AG10803 (cell line): ENCODE results near the gene OVCH1.

Source experiments
- DNase-seq: peaks from one replicate; pipeline ENCODE4 v3.0.0; 2010; ENCODE audit warnings: low read depth
- H3K4me3 ChIP-seq: 2 replicates; pipeline ENCODE4 v1.5.1; 2011; ENCODE audit warnings: mild to moderate bottlenecking, low read length, control low read depth
- TF ChIP-seq, protein P1 (sequence below): conservative IDR thresholded peaks from 2 replicates; pipeline ENCODE4 v1.5.1; 2011; ENCODE audit warnings: mild to moderate bottlenecking, low read length, control low read depth, inconsistent platforms

OVCH1 gene

DNA sequence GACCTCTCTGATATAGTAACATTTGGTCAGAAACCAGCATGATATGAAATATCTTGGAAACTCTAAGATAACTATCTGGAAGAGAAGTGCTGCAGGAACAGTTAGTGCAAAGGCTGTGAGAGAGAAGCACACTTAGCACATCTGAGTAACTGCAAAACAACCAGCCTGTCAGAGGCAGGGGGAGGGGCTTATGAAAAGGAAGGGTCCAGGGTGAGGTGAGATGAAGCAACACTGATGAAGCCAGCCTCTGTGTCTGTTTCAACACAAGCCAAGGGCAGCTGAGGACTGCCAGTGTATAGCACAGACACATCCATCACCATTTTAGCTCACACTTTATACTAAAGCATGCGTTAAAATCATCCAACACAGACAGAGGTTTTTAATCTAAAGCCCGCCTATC is 37.4 kb upstream of the OVCH1 start:
- no peak overlapping the region for H3K4me3 ChIP-seq
- TF ChIP-seq, protein P1, sequence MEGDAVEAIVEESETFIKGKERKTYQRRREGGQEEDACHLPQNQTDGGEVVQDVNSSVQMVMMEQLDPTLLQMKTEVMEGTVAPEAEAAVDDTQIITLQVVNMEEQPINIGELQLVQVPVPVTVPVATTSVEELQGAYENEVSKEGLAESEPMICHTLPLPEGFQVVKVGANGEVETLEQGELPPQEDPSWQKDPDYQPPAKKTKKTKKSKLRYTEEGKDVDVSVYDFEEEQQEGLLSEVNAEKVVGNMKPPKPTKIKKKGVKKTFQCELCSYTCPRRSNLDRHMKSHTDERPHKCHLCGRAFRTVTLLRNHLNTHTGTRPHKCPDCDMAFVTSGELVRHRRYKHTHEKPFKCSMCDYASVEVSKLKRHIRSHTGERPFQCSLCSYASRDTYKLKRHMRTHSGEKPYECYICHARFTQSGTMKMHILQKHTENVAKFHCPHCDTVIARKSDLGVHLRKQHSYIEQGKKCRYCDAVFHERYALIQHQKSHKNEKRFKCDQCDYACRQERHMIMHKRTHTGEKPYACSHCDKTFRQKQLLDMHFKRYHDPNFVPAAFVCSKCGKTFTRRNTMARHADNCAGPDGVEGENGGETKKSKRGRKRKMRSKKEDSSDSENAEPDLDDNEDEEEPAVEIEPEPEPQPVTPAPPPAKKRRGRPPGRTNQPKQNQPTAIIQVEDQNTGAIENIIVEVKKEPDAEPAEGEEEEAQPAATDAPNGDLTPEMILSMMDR: no peak
- DNase-seq: no peak

DNA sequence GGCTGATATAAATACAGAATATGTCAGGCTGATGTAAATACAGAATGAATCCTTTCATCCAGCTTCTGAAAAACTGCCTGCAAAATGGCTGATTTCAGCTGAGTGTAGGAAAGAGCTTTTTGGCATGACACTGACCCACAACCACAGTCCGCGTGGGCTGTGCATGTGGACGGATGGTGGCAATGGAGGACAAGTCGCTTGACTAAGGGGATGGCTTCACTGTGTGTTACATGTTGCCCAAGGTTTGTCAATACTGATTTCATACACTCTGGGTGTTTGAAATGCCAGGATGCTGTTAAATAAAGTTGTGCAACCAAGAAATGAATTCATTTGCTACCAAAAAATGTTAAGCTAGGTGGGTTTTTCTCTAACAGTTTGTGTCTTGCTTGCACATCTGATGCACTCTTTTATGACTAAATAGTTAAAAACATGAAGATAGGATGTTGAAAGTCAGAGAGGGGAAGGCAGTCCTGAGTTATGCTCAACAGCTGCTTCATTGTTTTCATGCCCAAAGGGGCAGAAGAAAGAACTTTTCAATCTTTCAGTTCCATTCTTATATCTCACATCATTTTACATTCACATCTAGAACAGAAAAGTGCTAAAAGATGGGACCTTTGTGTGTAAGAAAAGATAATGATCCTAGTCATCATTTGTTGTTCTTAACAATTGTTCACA is 36.5 kb upstream of the OVCH1 start:
- H3K4me3 ChIP-seq: no peak overlapping the region
- TF ChIP-seq, protein P1: no peak
- DNase-seq: no peak

DNA sequence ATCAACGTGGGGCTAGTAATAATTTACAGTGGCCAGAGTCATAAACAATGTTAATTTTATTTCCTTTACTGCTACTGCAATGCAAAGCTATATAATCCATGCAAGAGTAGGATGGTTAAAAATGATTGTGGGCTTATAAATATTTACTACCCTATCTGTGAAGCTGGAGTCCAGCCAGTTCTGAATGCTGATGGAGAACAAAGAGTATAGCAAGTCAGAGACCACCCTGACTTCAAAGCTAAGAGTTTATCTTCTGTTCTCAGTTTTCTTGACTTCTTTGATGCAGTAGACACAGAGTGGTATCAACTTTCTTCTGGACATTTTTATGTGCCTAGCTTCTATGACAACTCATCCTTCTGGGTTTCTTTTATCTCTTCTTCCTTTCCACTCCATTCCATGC is 34.0 kb upstream of the OVCH1 start:
- DNase-seq: no peak
- TF ChIP-seq, protein P1: no peak
- H3K4me3 ChIP-seq: no peak overlapping the region

DNA sequence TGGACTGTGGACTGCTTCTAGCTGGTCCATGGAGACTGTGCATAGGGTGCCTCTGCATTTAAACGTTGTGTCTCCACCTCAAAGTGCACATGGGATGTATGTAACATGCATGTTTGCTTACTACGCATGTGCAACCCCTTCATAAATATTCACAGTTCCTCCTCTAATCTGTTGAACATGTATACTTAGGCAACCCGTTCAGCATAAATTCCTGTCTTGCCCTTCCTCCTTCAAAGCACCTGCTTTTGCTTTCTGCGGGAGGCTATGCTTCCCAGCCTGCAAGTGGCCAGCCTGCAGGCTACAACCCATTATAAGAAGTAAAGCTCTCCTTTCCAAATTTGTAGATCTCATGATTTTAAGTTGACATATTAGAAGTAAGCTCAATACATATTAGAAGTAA is 33.0 kb upstream of the OVCH1 start:
- no peak overlapping the region for H3K4me3 ChIP-seq
- TF ChIP-seq, protein P1: no peak
- DNase-seq: no peak

DNA sequence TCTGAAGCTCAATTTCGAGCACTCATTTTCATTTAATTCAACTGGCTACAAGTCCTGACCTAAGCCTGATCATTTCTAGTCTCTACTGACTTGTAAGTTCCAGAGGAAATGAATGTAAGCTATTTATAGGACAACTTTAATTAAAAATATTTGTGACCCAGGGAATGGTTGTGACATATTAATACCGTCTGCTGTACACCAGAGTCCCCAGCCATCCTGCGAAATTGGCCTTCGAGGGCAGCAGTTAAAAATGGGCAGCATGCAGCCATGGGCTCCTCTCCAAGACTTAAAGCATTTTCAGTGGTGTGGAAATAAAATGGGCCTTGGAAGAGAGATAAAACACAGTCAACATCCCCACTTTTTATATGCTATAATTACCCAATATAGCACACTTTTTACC is 30.7 kb upstream of the OVCH1 start:
- DNase-seq: no peak
- TF ChIP-seq, protein P1: no peak
- H3K4me3 ChIP-seq: no peak overlapping the region

DNA sequence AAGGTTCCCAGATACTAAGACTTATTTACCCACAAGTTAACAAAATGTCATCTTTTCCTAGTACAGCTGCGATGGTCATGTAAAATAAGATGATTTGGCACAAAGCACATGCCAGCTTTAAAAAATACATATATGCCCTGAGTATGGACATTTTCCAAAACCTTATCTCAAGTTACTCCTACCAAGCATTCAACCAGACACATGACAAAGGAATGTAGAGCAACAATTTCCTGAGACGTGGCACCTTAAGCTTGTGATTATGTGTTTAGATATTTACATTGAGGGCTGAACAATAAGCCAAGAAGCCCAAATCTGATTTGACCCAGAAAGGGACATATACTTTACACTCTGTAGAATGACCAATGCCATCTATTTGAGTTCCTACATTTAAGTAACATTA is 24.5 kb upstream of the OVCH1 start:
- H3K4me3 ChIP-seq: no peak overlapping the region
- no peak for DNase-seq
- TF ChIP-seq, protein P1: no peak

DNA sequence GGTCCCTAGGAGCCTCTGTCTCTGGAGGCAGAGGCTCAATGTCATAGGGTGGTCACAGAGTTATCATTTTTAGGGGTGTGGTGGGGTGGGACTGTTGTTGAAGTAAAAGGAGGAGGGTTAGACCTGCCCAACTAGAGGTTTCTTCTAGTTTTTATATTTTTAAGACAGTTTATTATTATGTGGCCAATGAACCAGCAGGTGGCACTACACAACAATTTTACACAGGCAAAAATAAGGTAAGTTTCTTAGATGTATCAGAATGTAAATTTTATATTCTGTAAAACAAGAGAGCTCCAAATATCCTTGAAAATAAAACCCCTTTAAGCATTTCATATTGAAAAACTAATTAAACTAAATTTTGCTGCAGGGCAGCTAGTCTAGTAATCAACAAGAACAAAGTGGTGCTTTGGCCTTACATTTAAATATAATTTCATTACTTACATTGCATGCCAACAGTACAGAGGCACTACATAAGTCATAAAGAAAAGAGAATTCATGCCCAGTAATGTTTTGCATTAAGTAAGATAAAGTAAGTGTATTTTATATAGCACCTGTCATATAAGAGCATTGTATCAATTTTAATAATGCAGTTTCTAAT is 22.2 kb upstream of the OVCH1 start:
- TF ChIP-seq, protein P1: peak; percentile 66
- DNase-seq: peak; percentile 49
- H3K4me3 ChIP-seq: no peak overlapping the region
